Activated CD8-positive, alpha-beta memory T cell treated with anti-CD3 and anti-CD28 coated beads for 48 hours (primary cell): ENCODE data around the gene TIMM13.
"Not testable (repeated sequence)": the region's sequence is repeated elsewhere in the genome, so short reads cannot be mapped to it uniquely, and the experiment has no call there.

Experiments
- DNase-seq, 3 experiments: peaks; one replicate each; pipeline ENCODE4 v3.0.0-alpha.2; 2020; ENCODE audit warnings: low read depth in 2 of 3, low spot score in 2 of 3

Gene TIMM13

GRCh38 chr19:2427429-2428320 lies at the start of gene TIMM13:
TIMM13 (minus strand) TSS chr19:2427586; CDS start chr19:2427533, 53 bp downstream.
- DNase-seq = peak; percentile 89 to 98 (median 94)

- DNase-seq = peak; percentile 46 to 74 (median 67)
These were observed 49.2 kb upstream of the TIMM13 start for GRCh38 chr19:2476451-2477140.

GRCh38 chr19:2475702-2476450 lies 48.5 kb upstream of the TIMM13 start, which contains the start of gene GADD45B:
GADD45B (plus strand) TSS chr19:2476127; CDS start chr19:2476359, 232 bp downstream.
- DNase-seq = peak; percentile 93 to 98 (median 96)

- DNase-seq = peak in 2 of 3 experiments; percentile 41 to 66
These were observed 47.8 kb upstream of the TIMM13 start for GRCh38 chr19:2475018-2475701.

- DNase-seq = peak; percentile 86 to 96 (median 91)
These were observed 47.0 kb upstream of the TIMM13 start for GRCh38 chr19:2474232-2475017.

GRCh38 chr19:2469915-2470200 lies 42.5 kb upstream of the TIMM13 start:
- not testable (repeated sequence) for DNase-seq

GRCh38 chr19:2469102-2469914 lies 41.9 kb upstream of the TIMM13 start:
- DNase-seq = no peak

- no peak for DNase-seq
These were observed 41.2 kb upstream of the TIMM13 start for GRCh38 chr19:2468596-2468995.

- no peak for DNase-seq
These were observed 37.0 kb upstream of the TIMM13 start for GRCh38 chr19:2464389-2464788.

- not testable (repeated sequence) for DNase-seq
These were observed 36.3 kb upstream of the TIMM13 start for GRCh38 chr19:2463694-2464093.

- DNase-seq = no peak
These were observed 35.4 kb upstream of the TIMM13 start for GRCh38 chr19:2462635-2463421.

- peak in 2 of 3 experiments; percentile 63 to 64 for DNase-seq
These were observed 34.6 kb upstream of the TIMM13 start for GRCh38 chr19:2461751-2462634.

- no peak for DNase-seq
These were observed 32.9 kb upstream of the TIMM13 start for GRCh38 chr19:2460245-2460644.

GRCh38 chr19:2458776-2459175 lies 31.4 kb upstream of the TIMM13 start:
- DNase-seq = not testable (repeated sequence)

- no peak for DNase-seq
These were observed 30.7 kb upstream of the TIMM13 start for GRCh38 chr19:2458054-2458453.

GRCh38 chr19:2457394-2458037 lies 30.1 kb upstream of the TIMM13 start:
- DNase-seq = no peak
